Left renal cortex interstitium (tissue), 4 donors: Measurements from ENCODE around the gene LHFPL6. TPM values are rescaled to one million over a fixed set of nuclear protein-coding genes. Genes with fewer than 3 reads are reported as not detected.

Source experiments
- DNase-seq, 4 donors: peaks; one replicate each; pipeline ENCODE4 v3.0.0-alpha.2; 2013; ENCODE audit warnings: low read depth in 4 of 4, low spot score in 2 of 4, missing footprints in 1 of 4
- polyA plus RNA-seq, 4 donors: library from polyadenylated mRNA; unstranded; fragments of 120-200 nt; gene quantifications; one replicate each; pipeline ENCODE4 v1.2.1, GENCODE V29; 2013; ENCODE audit not compliant: insufficient read length in 4 of 4

The LHFPL6 gene
- 10 to 100 TPM; 30.9 to 43.5 (median 38.1) TPM for polyA plus RNA-seq

DNA sequence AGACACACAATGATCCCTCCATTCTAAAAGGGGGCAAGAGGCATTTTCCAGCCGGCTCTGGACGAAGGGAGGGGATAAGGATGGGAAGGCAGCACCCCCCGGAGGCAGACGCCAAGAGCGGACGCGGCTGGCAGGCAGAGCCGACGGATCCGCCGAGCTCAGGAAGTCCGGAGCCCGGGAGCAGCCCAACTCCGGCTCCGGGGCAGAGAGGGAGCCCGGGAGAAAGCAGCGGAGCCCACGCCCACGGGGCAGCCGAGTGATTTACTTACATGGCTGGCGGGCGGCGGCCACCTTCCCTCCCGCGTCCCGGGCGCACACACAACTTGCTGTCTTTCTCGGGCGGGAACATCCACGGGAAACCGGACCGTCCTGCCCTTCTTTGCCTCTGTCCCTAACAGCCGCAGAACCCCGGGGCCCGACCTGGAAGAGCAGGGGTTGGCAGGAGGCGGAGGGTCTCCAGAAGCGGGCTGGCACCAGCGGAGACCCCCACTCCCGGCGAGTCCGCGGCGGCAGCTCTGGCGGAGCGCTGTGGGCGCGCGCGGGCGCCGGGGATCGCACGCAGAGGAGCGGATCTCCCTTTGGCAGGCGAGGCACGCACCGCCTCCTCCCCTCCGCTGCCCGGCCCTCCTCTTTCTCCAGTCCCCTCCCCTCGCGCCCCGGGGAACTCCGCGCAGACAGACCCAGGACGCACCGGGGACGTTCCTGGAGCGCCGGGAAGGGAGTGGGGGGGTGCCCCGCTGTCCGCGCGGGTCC, at the start of gene LHFPL6:
Gene LHFPL6 (minus strand): TSS at position 580 of the 753 bp plus-strand sequence.
- peak in 3 of 4 donors; percentile 52 to 57 (median 54) for DNase-seq

- DNase-seq: no peak
Observed at GRCh38 chr13:39646122-39646521, 43.1 kb upstream of the LHFPL6 start.

DNA sequence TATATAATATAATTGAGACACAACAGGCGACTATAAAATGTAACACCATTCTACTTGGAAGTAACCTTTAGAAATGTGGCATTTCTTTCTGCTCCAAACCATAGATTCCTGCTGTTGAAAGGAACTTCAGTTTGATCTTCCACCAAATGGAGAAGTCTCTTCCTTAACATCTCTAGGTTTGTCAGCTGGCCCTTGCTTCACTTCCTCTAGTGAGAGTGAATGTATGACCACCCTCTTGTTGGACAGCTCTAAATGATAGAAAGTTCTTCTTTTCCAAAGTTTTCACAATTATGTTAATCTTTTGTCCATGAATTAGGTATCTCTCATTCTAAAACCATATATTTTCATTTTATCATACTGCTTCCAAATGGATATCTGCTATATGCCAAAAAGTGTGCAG, 38.7 kb upstream of the LHFPL6 start:
- no peak for DNase-seq

GRCh38 chr13:39637890-39638289, 34.9 kb upstream of the LHFPL6 start:
- DNase-seq: no peak

GRCh38 chr13:39635564-39635963, 32.6 kb upstream of the LHFPL6 start:
- DNase-seq: no peak

GRCh38 chr13:39632994-39633393, 30.0 kb upstream of the LHFPL6 start:
- no peak for DNase-seq

DNA sequence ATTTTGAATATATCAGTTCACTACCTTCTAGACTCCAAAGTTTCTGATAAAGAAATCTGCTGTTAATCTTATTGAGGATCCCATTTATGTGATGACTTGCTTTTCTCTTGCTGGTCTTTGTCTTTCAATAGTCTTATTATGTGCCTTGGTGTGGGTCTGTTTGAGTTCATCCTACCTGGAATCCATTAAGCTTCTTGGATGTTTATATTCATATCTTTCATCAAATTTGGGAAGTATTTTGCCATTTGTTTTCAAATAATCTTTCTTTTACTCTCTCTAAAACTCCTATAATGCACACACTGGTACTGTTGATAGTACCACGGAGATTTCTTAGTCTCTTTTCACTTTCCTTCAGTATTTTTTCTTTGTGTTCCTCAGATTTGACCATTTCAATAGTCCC, 28.3 kb upstream of the LHFPL6 start:
- no peak for DNase-seq

DNA sequence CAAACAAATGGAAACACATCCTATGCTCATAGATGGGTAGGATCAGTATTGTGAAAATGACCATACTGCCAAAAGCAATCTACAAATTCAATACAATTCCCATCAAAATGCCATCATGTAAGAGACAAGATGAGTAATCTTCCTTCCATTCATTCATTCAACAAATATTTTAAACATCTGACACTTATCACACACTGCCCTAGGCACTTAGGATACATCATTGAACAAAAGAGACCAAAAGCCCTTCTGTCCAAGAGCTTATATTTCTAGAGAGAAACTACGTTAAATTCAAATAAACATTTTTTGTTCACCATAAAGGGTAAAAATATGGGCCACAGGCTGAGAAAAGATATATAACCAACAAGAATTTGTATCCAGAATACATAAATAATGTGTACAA, 20.5 kb upstream of the LHFPL6 start:
- no peak for DNase-seq

DNA sequence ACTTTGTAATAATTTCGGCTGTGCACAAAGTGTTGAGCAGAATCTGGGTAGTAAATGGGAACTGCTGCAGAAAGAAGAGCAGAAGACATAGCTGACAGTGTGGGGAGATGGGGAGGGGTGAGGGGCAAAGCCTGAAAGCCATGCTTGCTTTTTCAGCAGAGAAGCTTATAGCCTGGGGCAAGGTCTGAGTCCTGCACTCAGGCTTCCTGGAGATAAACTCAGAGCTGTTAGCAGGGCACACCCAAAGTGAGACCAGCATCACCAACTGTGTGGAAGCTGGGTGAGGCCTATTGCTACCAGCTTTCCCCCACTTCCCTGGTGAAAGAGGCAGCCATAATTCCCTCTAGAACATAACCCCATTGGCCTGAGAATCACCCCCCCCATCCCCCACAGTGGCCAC, 15.6 kb upstream of the LHFPL6 start:
- no peak for DNase-seq

DNA sequence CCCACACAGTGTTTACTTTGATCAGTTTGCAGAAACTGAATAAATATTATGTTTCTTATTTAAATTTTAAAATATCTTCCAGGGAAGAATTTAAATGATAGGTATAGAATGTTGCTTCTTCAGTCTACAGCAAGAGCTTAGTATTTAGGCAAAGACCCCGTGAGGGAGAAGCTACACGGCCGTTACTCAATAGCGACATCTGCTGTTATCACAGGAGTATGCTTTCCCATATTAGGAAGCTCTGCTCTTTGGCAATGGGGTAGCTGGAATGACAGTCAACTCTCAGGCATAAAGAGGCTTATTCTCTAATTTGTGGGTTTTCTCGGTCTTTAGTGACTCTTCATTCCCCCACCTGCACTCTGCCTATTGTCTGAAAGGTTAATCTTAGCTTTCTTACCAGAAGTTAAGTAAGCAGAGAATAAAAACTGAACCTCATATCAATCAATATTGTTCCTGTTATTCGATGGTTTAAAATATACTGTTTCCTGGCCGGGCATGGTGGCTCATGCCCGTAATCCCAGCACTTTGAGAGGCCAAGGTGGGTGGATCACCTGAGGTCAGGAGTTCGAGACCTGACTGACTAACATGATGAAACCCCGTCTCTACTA, 13.2 kb upstream of the LHFPL6 start:
- DNase-seq: peak in 1 of 4 donors; percentile 59

DNA sequence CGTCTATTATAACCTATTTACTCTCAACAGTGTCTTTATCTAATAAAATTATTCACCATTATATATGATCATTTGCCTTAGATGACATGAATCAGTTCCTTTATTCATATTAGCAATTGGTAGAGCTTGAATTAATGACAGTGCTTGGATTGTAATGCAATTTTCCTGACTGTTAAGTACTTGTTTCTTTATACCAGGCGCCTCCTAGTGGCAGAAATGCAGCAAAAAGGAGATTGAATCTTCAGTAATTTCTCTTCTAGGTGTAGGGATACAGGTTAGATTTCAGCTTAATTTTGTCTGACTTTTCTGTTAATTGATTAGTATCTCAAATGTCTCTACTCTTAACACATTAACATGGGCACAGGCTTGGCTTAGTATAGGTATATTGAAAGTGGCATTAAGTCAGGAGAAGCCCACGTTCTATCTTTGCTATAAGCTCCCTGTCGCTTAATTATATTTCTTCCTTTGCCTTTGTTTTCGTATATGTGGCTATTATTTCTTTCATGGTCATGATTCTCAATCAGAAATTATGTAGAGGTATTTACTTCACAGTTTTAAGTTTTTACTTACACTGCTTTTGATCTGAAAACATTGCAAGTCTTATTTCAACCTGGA, 9.1 kb upstream of the LHFPL6 start:
- peak in 3 of 4 donors; percentile 31 to 69 (median 48) for DNase-seq

DNA sequence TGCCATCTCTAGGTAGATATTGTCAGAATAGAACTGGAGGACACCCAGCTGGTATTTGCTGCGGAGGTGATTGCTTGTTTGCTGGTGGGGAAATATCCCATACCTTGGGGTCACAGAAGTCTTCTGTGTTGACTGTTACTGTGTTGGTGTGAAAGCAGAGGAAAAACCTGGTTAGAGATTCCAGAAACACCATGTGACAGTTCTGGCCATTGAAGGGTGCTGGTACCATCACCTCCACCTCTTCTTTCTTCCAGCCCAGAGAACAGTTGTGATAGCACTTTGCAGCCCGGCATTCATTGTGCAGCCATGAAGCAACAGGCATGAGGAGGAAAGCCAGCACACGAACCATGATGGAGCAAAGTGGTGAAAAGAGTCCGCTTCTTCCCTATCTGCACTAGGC, 4.9 kb upstream of the LHFPL6 start:
- DNase-seq: no peak

GRCh38 chr13:39605677-39606320, 2.8 kb upstream of the LHFPL6 start:
- no peak for DNase-seq

- no peak for DNase-seq
Observed at GRCh38 chr13:39604756-39605155, 1.8 kb upstream of the LHFPL6 start.

- peak in 1 of 4 donors; percentile 31 for DNase-seq
Observed at GRCh38 chr13:39603424-39603947, 493 bp upstream of the LHFPL6 start.

DNA sequence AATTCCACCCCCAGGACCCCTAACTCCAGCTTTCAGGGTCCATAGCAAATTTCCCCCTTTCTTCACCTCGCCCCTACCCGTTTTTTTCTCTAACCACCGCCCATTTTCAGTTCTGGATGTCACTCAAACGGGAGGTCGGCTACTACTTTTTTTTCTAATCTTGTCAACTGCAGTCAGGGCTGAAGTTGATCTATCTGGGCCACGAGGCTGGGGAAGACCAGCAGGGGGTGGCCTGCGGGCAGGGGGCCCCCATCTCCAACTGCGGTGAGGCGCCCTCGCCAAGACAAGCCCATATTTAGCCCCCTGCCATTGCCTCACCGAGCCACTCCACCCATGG, 748 bp downstream of the LHFPL6 start:
- peak in 1 of 4 donors; percentile 24 for DNase-seq

DNA sequence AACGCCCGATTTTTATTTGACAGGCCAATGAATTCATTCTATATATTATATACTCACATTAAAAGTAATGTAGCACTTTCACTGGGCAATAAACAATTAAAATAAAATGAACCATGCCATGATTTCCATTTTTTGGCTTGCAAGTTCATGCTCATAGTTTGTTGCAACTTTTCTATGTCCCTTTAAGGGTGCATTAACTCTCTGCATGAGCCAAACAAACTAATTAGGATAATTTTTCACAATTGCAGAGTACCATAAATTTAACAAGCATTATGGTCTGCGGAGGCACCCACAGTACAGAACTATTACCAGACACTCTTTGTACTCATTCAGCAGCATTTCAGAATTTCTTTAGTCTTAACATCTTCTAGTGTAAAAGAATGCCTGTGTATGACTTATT, 1.4 kb downstream of the LHFPL6 start:
- no peak for DNase-seq

DNA sequence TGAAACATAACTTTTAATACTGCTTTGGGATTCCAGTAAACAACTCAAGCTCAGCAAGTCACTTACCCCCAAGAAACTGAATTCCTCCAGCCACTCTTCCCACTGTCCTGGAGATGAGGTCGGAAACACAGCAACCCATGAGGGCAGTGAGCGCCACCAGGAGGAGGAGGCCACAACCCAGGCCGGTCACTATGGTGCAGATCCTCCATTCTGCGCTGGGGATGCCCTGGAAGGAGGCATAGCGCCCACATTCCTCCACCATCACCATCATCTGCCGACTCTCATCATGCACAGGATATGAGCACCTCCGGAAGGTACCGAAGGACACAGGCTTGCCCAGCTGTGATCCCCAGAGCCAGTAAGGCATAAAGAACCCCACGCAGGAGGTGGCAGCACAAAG, 2.2 kb downstream of the LHFPL6 start:
- no peak for DNase-seq

GRCh38 chr13:39599842-39600241, 3.2 kb downstream of the LHFPL6 start:
- DNase-seq: no peak

- no peak for DNase-seq
Observed at GRCh38 chr13:39599012-39599411, 4.0 kb downstream of the LHFPL6 start.

- DNase-seq: no peak
Observed at GRCh38 chr13:39597838-39598237, 5.2 kb downstream of the LHFPL6 start.
